ENCODE results near the gene TANC1. TPM values are rescaled to one million over a fixed set of nuclear protein-coding genes. Genes with fewer than 3 reads are reported as not detected.

The TANC1 gene
- polyA plus RNA-seq, 10 donors = 13.8 to 30.1 (median 22.7) TPM

GRCh38 chr2:159192371-159192918, 224.0 kb downstream of the TANC1 start:
- DNase-seq = no peak

- DNase-seq = no peak
Measured at GRCh38 chr2:159193791-159194190, 225.4 kb downstream of the TANC1 start.

- no peak for DNase-seq
Measured at GRCh38 chr2:159194241-159194640, 225.8 kb downstream of the TANC1 start.

DNA sequence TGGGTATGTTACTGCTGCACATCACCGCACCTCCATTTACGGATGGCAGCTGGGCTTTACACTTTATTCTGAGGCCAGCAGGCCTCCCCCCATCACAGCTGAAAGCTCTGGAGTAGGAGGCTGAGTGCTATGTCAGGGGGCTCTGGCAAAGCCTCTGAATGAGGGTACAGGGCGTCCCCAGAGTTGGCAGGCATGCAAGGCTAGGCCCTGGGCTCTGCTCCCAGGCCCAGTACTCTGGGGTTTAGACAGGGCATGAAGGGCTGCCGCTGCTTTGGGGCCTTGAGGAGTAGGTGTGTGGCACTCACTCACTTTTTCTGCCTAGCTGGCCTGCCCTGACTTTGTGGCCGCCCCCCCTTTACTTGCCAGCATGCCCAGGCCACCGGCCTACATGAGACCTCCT, 227.3 kb downstream of the TANC1 start:
- DNase-seq = no peak

DNA sequence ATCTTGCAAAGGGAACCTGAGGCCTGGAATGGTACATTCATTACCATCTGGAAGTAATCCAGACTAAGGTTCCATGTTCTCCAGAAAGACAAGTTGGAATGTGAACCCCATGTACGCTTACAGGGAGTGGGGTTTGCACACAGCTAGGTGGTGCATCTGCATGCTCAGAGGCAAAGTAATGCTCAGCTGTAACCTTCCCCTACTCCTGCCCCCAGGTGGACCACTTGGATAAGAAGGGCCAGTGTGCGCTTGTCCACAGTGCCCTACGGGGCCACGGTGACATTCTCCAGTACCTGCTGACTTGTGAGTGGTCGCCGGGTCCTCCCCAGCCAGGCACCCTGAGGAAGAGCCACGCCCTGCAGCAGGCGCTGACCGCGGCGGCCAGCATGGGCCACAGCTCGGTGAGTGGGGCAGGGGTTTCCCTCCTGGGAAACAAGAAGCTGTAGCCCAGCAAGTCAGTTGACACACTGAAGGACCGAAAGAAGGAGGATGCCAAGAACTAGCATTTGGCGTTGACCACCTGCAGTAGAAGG, 228.0 kb downstream of the TANC1 start:
- no peak for DNase-seq

GRCh38 chr2:159199236-159199635, 230.8 kb downstream of the TANC1 start:
- DNase-seq = no peak

GRCh38 chr2:159199761-159200465, 231.5 kb downstream of the TANC1 start:
- peak in 2 of 3 donors; percentile 37 for DNase-seq

GRCh38 chr2:159200498-159200897, 232.1 kb downstream of the TANC1 start:
- no peak for DNase-seq

- peak in 1 of 3 donors; percentile 34 for DNase-seq
Measured at GRCh38 chr2:159201360-159202063, 233.1 kb downstream of the TANC1 start.

DNA sequence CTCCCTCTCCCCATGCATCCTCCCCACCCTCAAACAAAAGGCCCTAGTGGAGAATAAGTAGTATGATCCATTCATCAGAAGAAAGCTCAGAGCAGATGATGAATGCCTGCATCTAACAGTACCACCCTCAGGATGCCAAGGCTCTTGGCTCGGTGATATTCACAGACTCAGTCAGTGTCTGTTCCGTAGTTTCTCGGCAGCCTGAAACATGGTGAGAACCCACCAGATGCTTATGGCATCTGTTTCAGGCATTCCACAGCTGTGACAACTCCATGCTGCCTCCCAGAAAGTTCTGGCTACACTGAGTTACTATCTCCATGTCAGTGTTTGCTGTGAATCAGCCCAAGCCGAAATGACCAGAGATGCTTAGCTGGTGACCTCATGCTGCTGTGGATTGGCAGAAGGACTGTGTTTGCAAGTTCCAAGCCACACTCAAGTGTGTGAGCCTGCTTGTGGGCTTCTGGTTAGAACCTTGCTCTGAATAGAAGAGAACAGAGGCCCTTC, 234.2 kb downstream of the TANC1 start:
- DNase-seq = peak; percentile 62 to 94 (median 78)

GRCh38 chr2:159204381-159205144, 236.1 kb downstream of the TANC1 start:
- DNase-seq = no peak

- DNase-seq = peak in 1 of 3 donors; percentile 59
Measured at GRCh38 chr2:159206736-159207380, 238.4 kb downstream of the TANC1 start.

GRCh38 chr2:159208438-159208837, 240.0 kb downstream of the TANC1 start:
- no peak for DNase-seq

GRCh38 chr2:159209341-159210306, 241.2 kb downstream of the TANC1 start:
- no peak for DNase-seq

DNA sequence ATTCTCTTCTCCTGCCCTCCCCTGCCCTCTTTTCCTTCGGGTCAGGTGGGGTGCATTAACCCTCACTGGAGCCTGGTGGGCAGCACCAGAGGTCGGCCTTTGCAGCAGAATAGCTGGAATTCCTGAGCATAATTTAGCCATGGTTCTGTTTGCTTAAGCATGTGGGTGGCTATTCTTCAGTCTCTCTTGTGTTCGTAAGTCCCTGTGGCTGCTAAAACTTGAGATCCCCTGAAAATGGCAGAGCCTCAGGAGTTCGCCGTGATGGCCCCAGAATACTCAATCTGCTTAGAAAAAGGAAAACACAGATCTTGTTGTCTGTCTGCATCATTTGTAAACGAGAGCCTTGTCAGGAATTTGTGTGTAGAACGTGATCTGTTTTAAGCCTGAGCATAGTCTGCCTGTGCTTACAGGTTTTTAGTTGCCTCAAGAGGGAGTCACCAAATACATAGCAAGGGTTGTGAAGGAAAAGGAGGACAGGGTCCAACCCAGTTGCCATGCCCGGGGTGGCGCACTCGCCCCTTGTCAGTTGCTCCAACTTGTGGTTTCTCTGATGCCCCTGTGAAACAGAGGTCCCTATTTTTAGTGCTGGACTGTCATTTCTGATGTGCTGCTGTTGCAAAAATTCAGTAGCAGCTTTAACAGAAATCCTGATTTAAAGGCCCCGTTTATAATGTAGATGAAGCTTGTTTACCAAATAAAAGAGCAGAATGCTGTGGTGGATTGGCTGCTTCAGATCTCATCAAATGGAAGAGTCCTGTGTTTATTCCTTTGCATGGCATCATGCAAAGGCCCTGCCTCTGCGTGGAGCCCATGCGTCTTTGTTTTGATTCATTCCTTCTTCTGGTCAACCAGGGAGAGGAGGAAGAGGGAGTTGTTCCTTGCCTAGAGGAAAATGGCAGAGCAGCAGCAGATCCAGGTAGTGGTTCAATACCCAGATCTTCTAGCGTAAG, 243.3 kb downstream of the TANC1 start:
- DNase-seq = no peak

DNA sequence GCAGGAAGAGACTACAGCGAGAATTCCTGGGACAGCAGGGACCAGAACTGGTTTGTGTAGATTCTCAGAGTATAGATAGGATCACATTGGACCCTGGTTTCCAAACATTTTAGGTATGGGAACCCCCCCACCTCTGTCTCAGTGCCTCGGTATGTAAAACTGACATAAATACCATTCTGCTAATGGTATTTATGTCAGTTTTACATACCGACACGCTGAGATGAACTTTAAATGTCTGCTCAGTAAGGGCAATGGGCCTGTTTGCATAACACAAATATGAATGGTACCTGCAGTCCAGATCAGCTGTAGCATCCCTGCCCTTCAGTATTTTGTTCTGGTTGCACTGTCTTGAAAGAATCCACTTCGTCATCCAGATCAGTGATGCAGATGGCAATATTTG, 244.9 kb downstream of the TANC1 start:
- DNase-seq = no peak

GRCh38 chr2:159214325-159214865, 246.0 kb downstream of the TANC1 start:
- no peak for DNase-seq

DNA sequence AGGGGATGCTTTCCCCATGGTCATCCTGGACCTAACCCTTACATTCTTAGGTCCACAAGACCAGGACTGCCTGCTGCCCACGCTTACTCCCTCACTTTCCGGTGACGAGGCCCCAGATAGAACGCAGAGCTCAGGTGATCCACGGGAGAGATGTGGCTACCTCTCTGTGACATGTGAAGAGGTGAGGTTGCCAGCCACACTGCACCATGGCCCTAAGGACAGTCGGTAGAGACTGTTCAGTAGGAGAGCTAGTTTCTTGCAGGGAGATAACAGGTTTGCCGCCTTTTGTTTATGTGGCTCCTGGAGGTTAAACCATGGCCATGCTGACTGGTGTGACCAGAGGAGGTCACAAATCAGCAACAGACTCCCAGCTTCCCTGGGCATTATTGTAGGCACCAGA, 246.7 kb downstream of the TANC1 start:
- no peak for DNase-seq

- DNase-seq = peak in 1 of 3 donors; percentile 47
Measured at GRCh38 chr2:159217676-159218075, 249.2 kb downstream of the TANC1 start.
